HCT116 (cell line): ENCODE measurements around the gene FSD1. TPM values are rescaled to one million over a fixed set of nuclear protein-coding genes. Genes with fewer than 3 reads are reported as not detected.

Source experiments
- ATAC-seq: fragments of 200-7000 bp; cut with Tn5 transposase; 2 replicates; pipeline ENCODE4 v1.9.1; 2020; ENCODE audit warnings: mild to moderate bottlenecking, moderate library complexity
- BruUV-seq: library from RNA; stranded (reverse); fragments of 400-500 nt; replicated peaks from 2 replicates; lab custom pipeline; 2021; lab: Mats Ljungman, UMichigan
- CTCF ChIA-PET: fragments of 300-600 bp; sonication (Branson Sonifier 250); formaldehyde crosslinking; loops from one replicate; lab custom pipeline; 2021; ENCODE audit warnings: antibody characterized with exemption; lab: Charles Lee
- POLR2A ChIA-PET: fragments of 300-600, 350-600 bp; sonication (Branson Sonifier 250); formaldehyde crosslinking; loops from one replicate; lab custom pipeline; 2021; ENCODE audit warnings: antibody characterized with exemption; lab: Charles Lee
- RAD21 ChIA-PET, 2 experiments: fragments of 300-600 bp; sonication (Branson Sonifier 250); formaldehyde crosslinking; loops; one replicate each; lab custom pipeline; 2023; ENCODE audit warnings: low total read pairs in 2 of 2; ENCODE audit not compliant: uncharacterized antibody in 2 of 2, unreplicated experiment in 2 of 2, low non-redundant PET in 1 of 2; lab: Charles Lee
- DNase-seq: peaks from one replicate; pipeline ENCODE4 v3.0.0-alpha.2; 2010; ENCODE audit warnings: low read depth, low spot score
- H2AFZ ChIP-seq: fragments of 200-600 bp; shearing (Covaris generic), sonication (generic); 2 replicates; pipeline ENCODE4 v1.6.1; 2017; ENCODE audit warnings: low read depth, mixed run types, mixed read lengths, antibody characterized with exemption, low read length; ENCODE audit not compliant: poor library complexity, severe bottlenecking
- H3K27ac ChIP-seq: 2 replicates; pipeline ENCODE4 v1.5.1; 2012; ENCODE audit warnings: low read depth, low read length
- H3K27me3 ChIP-seq: fragments of 200-600 bp; sonication (generic); 2 replicates; pipeline ENCODE4 v1.6.1; 2016; ENCODE audit warnings: mixed run types, low read length, mixed read lengths; ENCODE audit not compliant: insufficient read depth
- H3K36me3 ChIP-seq, 2 experiments: fragments of 200-500 bp in 1 of 2; fragments of 200-600 bp in 1 of 2; sonication (Bioruptor generic) in 1 of 2; sonication (generic) in 1 of 2; 2 replicates each; pipeline versions ENCODE4 v1.5.1 to v1.6.1; 2014 to 2016; ENCODE audit warnings: low read length in 2 of 2, inconsistent platforms in 1 of 2, mixed read lengths in 1 of 2, mixed run types in 1 of 2; ENCODE audit not compliant: insufficient read depth in 2 of 2, control insufficient read depth in 1 of 2
- H3K4me1 ChIP-seq, 2 experiments: fragments of 200-600 bp in 1 of 2; sonication (generic) in 1 of 2; 2 replicates each; pipeline versions ENCODE4 v1.5.1 to v1.6.1; 2012 to 2017; ENCODE audit warnings: low read length in 2 of 2, inconsistent platforms in 1 of 2, mild to moderate bottlenecking in 1 of 2, mixed read lengths in 1 of 2, mixed run types in 1 of 2, moderate library complexity in 1 of 2; ENCODE audit not compliant: insufficient read depth in 2 of 2, control insufficient read depth in 1 of 2
- H3K4me2 ChIP-seq: fragments of 200-600 bp; sonication (generic); 2 replicates; pipeline ENCODE4 v1.6.1; 2017; ENCODE audit warnings: mixed run types, low read length, mixed read lengths
- H3K4me3 ChIP-seq, 2 experiments: fragments of 200-600 bp in 1 of 2; sonication (generic) in 1 of 2; replicated peaks in 1 of 2; 2 replicates each; pipeline ENCODE4 v1.5.1; 2011 to 2016; ENCODE audit warnings: low read length in 2 of 2, control low read depth in 1 of 2, low read depth in 1 of 2, mild to moderate bottlenecking in 1 of 2, mixed read lengths in 1 of 2, mixed run types in 1 of 2
- H3K79me2 ChIP-seq: fragments of 200-600 bp; sonication (generic); 2 replicates; pipeline ENCODE4 v1.6.1; 2017; ENCODE audit warnings: mild to moderate bottlenecking, mixed run types, low read length, moderate library complexity, mixed read lengths; ENCODE audit not compliant: insufficient read depth
- H3K9ac ChIP-seq: fragments of 200-600 bp; sonication (generic); 2 replicates; pipeline ENCODE4 v1.6.1; 2016; ENCODE audit warnings: low read length, mixed read lengths
- H3K9me2 ChIP-seq: fragments of 200-600 bp; sonication (generic), shearing (Covaris generic); 2 replicates; pipeline ENCODE4 v1.6.1; 2017; ENCODE audit warnings: mixed run types, mild to moderate bottlenecking, moderate library complexity; ENCODE audit not compliant: insufficient read depth
- H3K9me3 ChIP-seq, 2 experiments: fragments of 200-500 bp in 1 of 2; fragments of 200-600 bp in 1 of 2; sonication (Bioruptor generic) in 1 of 2; sonication (generic) in 1 of 2; 2 replicates each; pipeline ENCODE4 v1.6.1; 2014 to 2017; ENCODE audit warnings: low read length in 2 of 2, mixed read lengths in 2 of 2, inconsistent platforms in 1 of 2, low read depth in 1 of 2, mild to moderate bottlenecking in 1 of 2, mixed run types in 1 of 2, moderate library complexity in 1 of 2; ENCODE audit not compliant: control insufficient read depth in 1 of 2, insufficient read depth in 1 of 2
- H4K20me1 ChIP-seq: fragments of 200-600 bp; sonication (generic), shearing (Covaris generic); 2 replicates; pipeline ENCODE4 v1.6.1; 2017; ENCODE audit warnings: mixed run types, mild to moderate bottlenecking, moderate library complexity; ENCODE audit not compliant: insufficient read depth
- CBX3 ChIP-seq: IDR thresholded peaks from 2 replicates; pipeline ENCODE4 v1.6.1; 2012; ENCODE audit warnings: low read depth
- EGR1 ChIP-seq: IDR thresholded peaks from 2 replicates; pipeline ENCODE4 v1.6.1; 2012; ENCODE audit warnings: low read depth
- FOSL1 ChIP-seq: IDR thresholded peaks from 2 replicates; pipeline ENCODE4 v1.6.1; 2012; ENCODE audit warnings: low read depth
- JUND ChIP-seq: IDR thresholded peaks from 2 replicates; pipeline ENCODE4 v1.6.1; 2012
- POLR2A ChIP-seq: IDR thresholded peaks from 2 replicates; pipeline ENCODE4 v1.7.0; 2011; ENCODE audit warnings: borderline replicate concordance; ENCODE audit not compliant: insufficient read depth, insufficient read length; ENCODE audit errors: extremely low read depth
- POLR2AphosphoS5 ChIP-seq: IDR thresholded peaks from 2 replicates; pipeline ENCODE4 v1.6.1; 2011; ENCODE audit warnings: mild to moderate bottlenecking, low read depth, low read length, moderate library complexity
- RAD21 ChIP-seq: IDR thresholded peaks from 2 replicates; pipeline ENCODE4 v1.6.1; 2012; ENCODE audit warnings: low read depth, mild to moderate bottlenecking
- REST ChIP-seq: IDR thresholded peaks from 2 replicates; pipeline ENCODE4 v1.6.1; 2012; ENCODE audit warnings: low read depth
- SP1 ChIP-seq: IDR thresholded peaks from 2 replicates; pipeline ENCODE4 v1.6.1; 2012; ENCODE audit warnings: low read depth
- SRF ChIP-seq: IDR thresholded peaks from 2 replicates; pipeline ENCODE4 v1.6.1; 2012; ENCODE audit warnings: low read depth
- TCF7L2 ChIP-seq: IDR thresholded peaks from 2 replicates; pipeline ENCODE4 v1.7.0; 2011; ENCODE audit warnings: borderline replicate concordance, inconsistent platforms; ENCODE audit not compliant: insufficient read depth, insufficient read length; ENCODE audit errors: extremely low read depth
- YY1 ChIP-seq: IDR thresholded peaks from 2 replicates; pipeline ENCODE4 v1.6.1; 2011; ENCODE audit warnings: low read length, low read depth, moderate library complexity, mild to moderate bottlenecking; ENCODE audit not compliant: insufficient replicate concordance; ENCODE audit errors: extremely low read depth
- ZNF274 ChIP-seq: fragments of 200-500 bp; sonication (Bioruptor generic); IDR thresholded peaks from 2 replicates; pipeline ENCODE4 v1.6.1; 2014; ENCODE audit warnings: mild to moderate bottlenecking, low read depth, low read length, inconsistent platforms
- intact Hi-C: fragments of 100-400 bp; cut with micrococcal nuclease; formaldehyde crosslinking; loops from 2 replicates; pipeline ENCODE4 v1.10.0; 2022
- total RNA-seq: library from RNA; stranded (reverse); gene quantifications from one replicate; pipeline ENCODE4 v1.2.1, GENCODE V29; 2021; ENCODE audit not compliant: unreplicated experiment
- TF ChIP-seq, protein P1 (sequence below): IDR thresholded peaks from 2 replicates; pipeline ENCODE4 v1.6.1; 2011; ENCODE audit warnings: mild to moderate bottlenecking, low read length, moderate library complexity; ENCODE audit not compliant: insufficient replicate concordance; ENCODE audit errors: extremely low read depth
- TF ChIP-seq, protein P2 (sequence below): IDR thresholded peaks from 2 replicates; pipeline ENCODE4 v1.6.1; 2012

Gene FSD1
- total RNA-seq, 1 experiment from 2014 or later: 20.1 TPM

DNA sequence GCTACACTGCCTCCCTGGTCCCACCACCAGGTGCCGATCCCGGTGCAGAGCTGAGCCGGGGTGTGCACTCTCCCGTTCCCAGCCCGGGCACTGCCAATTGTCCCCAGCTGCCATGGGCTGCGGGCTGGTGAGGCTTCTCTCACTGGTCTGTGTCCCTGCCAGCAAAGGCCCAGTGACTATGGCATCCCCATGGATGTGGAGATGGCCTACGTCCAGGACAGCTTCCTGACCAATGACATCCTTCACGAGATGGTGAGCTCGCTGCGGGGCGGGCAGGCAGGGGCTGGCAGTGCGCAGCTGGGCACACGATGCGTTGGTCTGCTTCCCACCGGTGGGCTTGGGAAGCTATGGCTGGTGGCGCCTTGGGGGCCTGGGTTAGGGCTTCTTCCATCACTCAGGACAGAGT, 53.5 kb downstream of the FSD1 start:
- peaks cover 8 to 15% of the 10 kb centered on the region in 2 experiments for H3K36me3 ChIP-seq
- H2AFZ ChIP-seq: no peak overlapping the region
- H3K4me2 ChIP-seq: no peak overlapping the region
- BruUV-seq: no TSS peak
- H3K9ac ChIP-seq: no peak overlapping the region
- no peaks in the 10 kb centered on the region for H3K27me3 ChIP-seq
- H3K9me3 ChIP-seq: no peaks in the 10 kb centered on the region
- DNase-seq (no peak), ATAC-seq (no peak)
- H3K4me1 ChIP-seq: peaks cover 6 to 22% of the 10 kb centered on the region in 2 experiments; a peak in 3 of 4 replicates
- POLR2A ChIA-PET: no interaction called here
- no peaks in the 10 kb centered on the region for H3K79me2 ChIP-seq
- no peak overlapping the region for H3K27ac ChIP-seq
- no peak overlapping the region for H3K4me3 ChIP-seq
- no peaks in the 10 kb centered on the region for H3K9me2 ChIP-seq
- CTCF ChIA-PET: interaction anchor here (1.3 kb wide), 1 partner anchor 91 kb away, joined by 5 read pairs; no protein-coding TSS in a partner anchor
- RAD21 ChIA-PET: no interaction called here
- TF ChIP-seq POLR2A: no peak
- TF ChIP-seq CBX3: no peak
- no peak for TF ChIP-seq SRF
- TF ChIP-seq JUND: no peak
- no peak for TF ChIP-seq REST
- TF ChIP-seq ZNF274: no peak
- no peak for TF ChIP-seq YY1
- no peak for TF ChIP-seq FOSL1
- no peak for TF ChIP-seq EGR1
- TF ChIP-seq POLR2AphosphoS5: no peak
- TF ChIP-seq, protein P1, sequence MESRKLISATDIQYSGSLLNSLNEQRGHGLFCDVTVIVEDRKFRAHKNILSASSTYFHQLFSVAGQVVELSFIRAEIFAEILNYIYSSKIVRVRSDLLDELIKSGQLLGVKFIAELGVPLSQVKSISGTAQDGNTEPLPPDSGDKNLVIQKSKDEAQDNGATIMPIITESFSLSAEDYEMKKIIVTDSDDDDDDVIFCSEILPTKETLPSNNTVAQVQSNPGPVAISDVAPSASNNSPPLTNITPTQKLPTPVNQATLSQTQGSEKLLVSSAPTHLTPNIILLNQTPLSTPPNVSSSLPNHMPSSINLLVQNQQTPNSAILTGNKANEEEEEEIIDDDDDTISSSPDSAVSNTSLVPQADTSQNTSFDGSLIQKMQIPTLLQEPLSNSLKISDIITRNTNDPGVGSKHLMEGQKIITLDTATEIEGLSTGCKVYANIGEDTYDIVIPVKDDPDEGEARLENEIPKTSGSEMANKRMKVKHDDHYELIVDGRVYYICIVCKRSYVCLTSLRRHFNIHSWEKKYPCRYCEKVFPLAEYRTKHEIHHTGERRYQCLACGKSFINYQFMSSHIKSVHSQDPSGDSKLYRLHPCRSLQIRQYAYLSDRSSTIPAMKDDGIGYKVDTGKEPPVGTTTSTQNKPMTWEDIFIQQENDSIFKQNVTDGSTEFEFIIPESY: no peak
- TF ChIP-seq RAD21: no peak
- TF ChIP-seq TCF7L2: no peak
- no peak for TF ChIP-seq SP1
- TF ChIP-seq, protein P2, sequence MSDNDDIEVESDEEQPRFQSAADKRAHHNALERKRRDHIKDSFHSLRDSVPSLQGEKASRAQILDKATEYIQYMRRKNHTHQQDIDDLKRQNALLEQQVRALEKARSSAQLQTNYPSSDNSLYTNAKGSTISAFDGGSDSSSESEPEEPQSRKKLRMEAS: no peak
- TF ChIP-seq, all 23 proteins: peak for 0
- H4K20me1 ChIP-seq: no peaks in the 10 kb centered on the region
- intact Hi-C loops: no loop called here
